ENCODE measurements around the gene RHOT1.
"Not testable (repeated sequence)": the region's sequence is repeated elsewhere in the genome, so short reads cannot be mapped to it uniquely, and the experiment has no call there.

Gene RHOT1

GRCh38 chr17:32142038-32142856 lies at the start of gene RHOT1:
Gene RHOT1, plus strand, starts transcription at chr17:32142502. Its CDS starts 191 bp downstream, at chr17:32142693.
- no peak for TF ChIP-seq PATZ1 (CRISPR knock-in tag; IDR thresholded peaks at IDR 0.05; ENCODE audit: borderline replicate concordance)
- no peak for TF ChIP-seq ZC3H10 (CRISPR knock-in tag; IDR thresholded peaks at IDR 0.05)
- TF ChIP-seq ESRRG (CRISPR knock-in tag; IDR thresholded peaks at IDR 0.05): no peak
- TF ChIP-seq ZFP30 (CRISPR knock-in tag; IDR thresholded peaks at IDR 0.05): no peak
- TF ChIP-seq ISL1 (CRISPR knock-in tag; IDR thresholded peaks at IDR 0.05): no peak
- peak; percentile 76 for ATAC-seq

GRCh38 chr17:32099686-32100085 lies 42.6 kb upstream of the RHOT1 start:
- TF ChIP-seq CSDC2 (CRISPR knock-in tag; IDR thresholded peaks at IDR 0.05): no peak
- no peak for TF ChIP-seq ZNF565 (CRISPR knock-in tag; conservative IDR thresholded peaks at IDR 0.05; ENCODE audit: low read depth)
- no peak for TF ChIP-seq ZNF70 (CRISPR knock-in tag; IDR thresholded peaks at IDR 0.05)
- no peak for TF ChIP-seq TSHZ2 (CRISPR knock-in tag; IDR thresholded peaks at IDR 0.05)
- TF ChIP-seq RARB (CRISPR knock-in tag; IDR thresholded peaks at IDR 0.05): no peak
- no peak for TF ChIP-seq ESRRG (CRISPR knock-in tag; IDR thresholded peaks at IDR 0.05)
- TF ChIP-seq ZC3H10 (CRISPR knock-in tag; IDR thresholded peaks at IDR 0.05): no peak
- no peak for TF ChIP-seq CSRNP3 (CRISPR knock-in tag; IDR thresholded peaks at IDR 0.05)
- no peak for TF ChIP-seq PPARA (CRISPR knock-in tag; IDR thresholded peaks at IDR 0.05; ENCODE audit: borderline replicate concordance)
- no peak for TF ChIP-seq SNAI2 (CRISPR knock-in tag; IDR thresholded peaks at IDR 0.05)
- TF ChIP-seq TOX (CRISPR knock-in tag; IDR thresholded peaks at IDR 0.05; ENCODE audit: borderline replicate concordance): no peak
- TF ChIP-seq ZFP3 (CRISPR knock-in tag; IDR thresholded peaks at IDR 0.05): no peak
- no peak for TF ChIP-seq ISL1 (CRISPR knock-in tag; IDR thresholded peaks at IDR 0.05)
- no peak for TF ChIP-seq BACH2 (CRISPR knock-in tag; IDR thresholded peaks at IDR 0.05; ENCODE audit: borderline replicate concordance)
- TF ChIP-seq ZNF8 (CRISPR knock-in tag; IDR thresholded peaks at IDR 0.05): no peak
- TF ChIP-seq ARNTL (CRISPR knock-in tag; IDR thresholded peaks at IDR 0.05; ENCODE audit: borderline replicate concordance, low read depth): no peak
- no peak for ATAC-seq

- ATAC-seq: not testable (repeated sequence)
Measured at GRCh38 chr17:32100323-32100722, 42.0 kb upstream of the RHOT1 start.

- no peak for ATAC-seq
- TF ChIP-seq CREB5 (CRISPR knock-in tag; IDR thresholded peaks at IDR 0.05; ENCODE audit: low read depth) (no peak), TCF4 (CRISPR knock-in tag; IDR thresholded peaks at IDR 0.05; ENCODE audit: borderline replicate concordance) (no peak), BACH2 (CRISPR knock-in tag; IDR thresholded peaks at IDR 0.05; ENCODE audit: borderline replicate concordance) (no peak), ZC3H10 (CRISPR knock-in tag; IDR thresholded peaks at IDR 0.05) (no peak), ISL1 (CRISPR knock-in tag; IDR thresholded peaks at IDR 0.05) (no peak), RARB (CRISPR knock-in tag; IDR thresholded peaks at IDR 0.05) (no peak), SNAI2 (CRISPR knock-in tag; IDR thresholded peaks at IDR 0.05) (no peak), ESRRG (CRISPR knock-in tag; IDR thresholded peaks at IDR 0.05) (no peak), ARNTL (CRISPR knock-in tag; IDR thresholded peaks at IDR 0.05; ENCODE audit: borderline replicate concordance, low read depth) (no peak), CSRNP3 (CRISPR knock-in tag; IDR thresholded peaks at IDR 0.05) (no peak), PPARA (CRISPR knock-in tag; IDR thresholded peaks at IDR 0.05; ENCODE audit: borderline replicate concordance) (no peak), CSDC2 (CRISPR knock-in tag; IDR thresholded peaks at IDR 0.05) (no peak), TOX (CRISPR knock-in tag; IDR thresholded peaks at IDR 0.05; ENCODE audit: borderline replicate concordance) (no peak), GLIS3 (CRISPR knock-in tag; IDR thresholded peaks at IDR 0.05) (no peak), ZFP30 (CRISPR knock-in tag; IDR thresholded peaks at IDR 0.05) (no peak), POU6F1 (CRISPR knock-in tag; IDR thresholded peaks at IDR 0.05; ENCODE audit: borderline replicate concordance, low read depth) (no peak), ZNF70 (CRISPR knock-in tag; IDR thresholded peaks at IDR 0.05) (no peak), ZNF565 (CRISPR knock-in tag; conservative IDR thresholded peaks at IDR 0.05; ENCODE audit: low read depth) (no peak)
Measured at GRCh38 chr17:32100971-32101631, 41.2 kb upstream of the RHOT1 start.

Data from SK-N-SH treated with all-trans-retinoic acid at 6 μM for 48 hours (cell line).